IMR-90 (cell line): ENCODE results near the gene DPYSL5. TPM values are rescaled to one million over a fixed set of nuclear protein-coding genes. Genes with fewer than 3 reads are reported as not detected.

ENCODE experiments used
- ATAC-seq: fragments of 200-7000 bp; cut with Tn5 transposase; 2 replicates; pipeline ENCODE4 v1.9.1; 2020; ENCODE audit warnings: low read depth, mild to moderate bottlenecking, moderate library complexity
- BruUV-seq: library from RNA; stranded (reverse); fragments of 400-500 nt; replicated peaks from 2 replicates; lab custom pipeline; 2021; lab: Mats Ljungman, UMichigan
- CTCF ChIA-PET: fragments of 300-600 bp; formaldehyde crosslinking; extraction: SDS; loops from one replicate; lab custom pipeline; 2021; ENCODE audit warnings: antibody characterized with exemption; lab: Yijun Ruan, JAX
- POLR2A ChIA-PET: fragments of 300-600 bp; sonication (Branson Sonifier 250); formaldehyde crosslinking; loops from one replicate; lab custom pipeline; 2022; ENCODE audit warnings: antibody characterized with exemption; ENCODE audit not compliant: unreplicated experiment; lab: Charles Lee
- DNase-seq: peaks from one replicate; pipeline ENCODE4 v3.0.0; 2013
- H2AFZ ChIP-seq: replicated peaks from 2 replicates; pipeline ENCODE3; 2013; ENCODE audit warnings: low read length, mild to moderate bottlenecking; ENCODE audit not compliant: poor library complexity
- H2AK5ac ChIP-seq: 2 replicates; pipeline ENCODE4 v1.6.1; 2013; ENCODE audit warnings: low read depth, low read length, inconsistent platforms
- H2AK9ac ChIP-seq: replicated peaks from 2 replicates; pipeline ENCODE3; 2013; ENCODE audit warnings: mild to moderate bottlenecking, low read depth, low read length, moderate library complexity; ENCODE audit not compliant: poor library complexity
- H2BK120ac ChIP-seq: 2 replicates; pipeline ENCODE4 v1.6.1; 2013; ENCODE audit warnings: low read depth, low read length, inconsistent platforms
- H2BK15ac ChIP-seq: 3 replicates; pipeline ENCODE4 v1.6.1; 2013; ENCODE audit warnings: low read depth, low read length, inconsistent platforms
- H2BK20ac ChIP-seq: 2 replicates; pipeline ENCODE4 v1.6.1; 2013; ENCODE audit warnings: low read depth, mild to moderate bottlenecking, inconsistent platforms, low read length, moderate library complexity
- H2BK5ac ChIP-seq: 2 replicates; pipeline ENCODE4 v1.6.1; 2013; ENCODE audit warnings: mild to moderate bottlenecking, low read depth, low read length, inconsistent platforms; ENCODE audit not compliant: poor library complexity, severe bottlenecking
- H3K14ac ChIP-seq: replicated peaks from 2 replicates; pipeline ENCODE4 v1.6.1; 2013; ENCODE audit warnings: low read depth, low read length, inconsistent platforms
- H3K18ac ChIP-seq: 2 replicates; pipeline ENCODE4 v1.6.1; 2013; ENCODE audit warnings: low read depth, low read length, control low read depth
- H3K23ac ChIP-seq: 2 replicates; pipeline ENCODE4 v1.6.1; 2013; ENCODE audit warnings: low read depth, low read length, inconsistent platforms
- H3K27ac ChIP-seq: 2 replicates; pipeline ENCODE4 v1.5.1; 2013; ENCODE audit warnings: mild to moderate bottlenecking, control low read depth, low read length; ENCODE audit not compliant: insufficient read depth
- H3K27me3 ChIP-seq: 2 replicates; pipeline ENCODE4 v1.6.1; 2013; ENCODE audit warnings: low read length; ENCODE audit not compliant: control insufficient read depth, insufficient read depth
- H3K36me3 ChIP-seq: 2 replicates; pipeline ENCODE4 v1.6.1; 2013; ENCODE audit warnings: low read length, mixed read lengths; ENCODE audit not compliant: control insufficient read depth, insufficient read depth
- H3K4ac ChIP-seq: 2 replicates; pipeline ENCODE4 v1.6.1; 2013; ENCODE audit warnings: low read depth, low read length, inconsistent platforms
- H3K4me1 ChIP-seq: 2 replicates; pipeline ENCODE4 v1.6.1; 2013; ENCODE audit warnings: low read length, mixed read lengths; ENCODE audit not compliant: control insufficient read depth, insufficient read depth
- H3K4me2 ChIP-seq: 2 replicates; pipeline ENCODE4 v1.6.1; 2013; ENCODE audit warnings: low read depth, mild to moderate bottlenecking, control low read depth, low read length, moderate library complexity
- H3K4me3 ChIP-seq: 2 replicates; pipeline ENCODE4 v1.5.1; 2013; ENCODE audit warnings: low read depth, mild to moderate bottlenecking, control low read depth, low read length, moderate library complexity; ENCODE audit not compliant: insufficient read depth
- H3K56ac ChIP-seq: 2 replicates; pipeline ENCODE4 v1.6.1; 2013; ENCODE audit warnings: low read length, inconsistent platforms; ENCODE audit not compliant: insufficient read depth; ENCODE audit errors: extremely low read depth
- H3K79me1 ChIP-seq, 2 experiments: 2 replicates each; pipeline ENCODE4 v1.6.1; 2013; ENCODE audit warnings: low read length in 2 of 2, inconsistent platforms in 1 of 2, low read depth in 1 of 2
- H3K9ac ChIP-seq: 2 replicates; pipeline ENCODE4 v1.6.1; 2013; ENCODE audit warnings: low read depth, low read length, control low read depth
- H3K9me1 ChIP-seq: 2 replicates; pipeline ENCODE4 v1.6.1; 2013; ENCODE audit warnings: low read length, inconsistent platforms; ENCODE audit not compliant: insufficient read depth
- H3K9me3 ChIP-seq: 2 replicates; pipeline ENCODE4 v1.6.1; 2013; ENCODE audit warnings: low read length; ENCODE audit not compliant: control insufficient read depth, insufficient read depth
- H4K20me1 ChIP-seq: 2 replicates; pipeline ENCODE4 v1.6.1; 2013; ENCODE audit warnings: low read length, inconsistent platforms; ENCODE audit not compliant: insufficient read depth
- H4K5ac ChIP-seq: 2 replicates; pipeline ENCODE4 v1.6.1; 2013; ENCODE audit warnings: mild to moderate bottlenecking, low read depth, low read length, control low read depth
- H4K8ac ChIP-seq, 2 experiments: 2 replicates each; pipeline ENCODE4 v1.6.1; 2013; ENCODE audit warnings: low read depth in 2 of 2, low read length in 2 of 2, control low read depth in 1 of 2, inconsistent platforms in 1 of 2
- H4K91ac ChIP-seq: 2 replicates; pipeline ENCODE4 v1.6.1; 2013; ENCODE audit warnings: low read depth, low read length, inconsistent platforms; ENCODE audit not compliant: insufficient read depth
- BHLHE40 ChIP-seq: fragments of 150-350 bp; IDR thresholded peaks from 2 replicates; pipeline ENCODE4 v1.6.1; 2016; ENCODE audit warnings: mild to moderate bottlenecking, low read depth, low read length
- MAZ ChIP-seq: IDR thresholded peaks from 2 replicates; pipeline ENCODE4 v1.6.1; 2012; ENCODE audit warnings: low read depth, mild to moderate bottlenecking, low read length, improper control_type of control experiment, moderate library complexity, borderline replicate concordance
- MXI1 ChIP-seq: IDR thresholded peaks from 2 replicates; pipeline ENCODE4 v1.6.1; 2012; ENCODE audit warnings: low read depth, mild to moderate bottlenecking, low read length, moderate library complexity, borderline replicate concordance
- POLR2A ChIP-seq: IDR thresholded peaks from 2 replicates; pipeline ENCODE4 v1.6.1; 2012; ENCODE audit warnings: mild to moderate bottlenecking, low read depth, low read length
- RFX5 ChIP-seq: IDR thresholded peaks from 2 replicates; pipeline ENCODE4 v1.8.0; 2012; ENCODE audit warnings: low read depth, mild to moderate bottlenecking, low read length, moderate library complexity
- SMC3 ChIP-seq: fragments of 150-350 bp; IDR thresholded peaks from 2 replicates; pipeline ENCODE4 v1.6.1; 2016; ENCODE audit warnings: low read depth, mild to moderate bottlenecking, antibody characterized with exemption, low read length, moderate library complexity
- USF2 ChIP-seq: fragments of 150-350 bp; IDR thresholded peaks from 2 replicates; pipeline ENCODE4 v1.6.1; 2017; ENCODE audit warnings: mild to moderate bottlenecking, antibody characterized with exemption, low read length, low read depth
- WGBS, 2 experiments: methylation state at CpG; one replicate each; pipeline versions ENCODE4 v1.1.5 to v1.1.7; 2013; ENCODE audit warnings: missing lambda C conversion rate in 2 of 2; ENCODE audit not compliant: insufficient read length in 1 of 2; ENCODE audit errors: extremely low coverage in 2 of 2; 5-methylcytosine and 5-hydroxymethylcytosine counted together
- dilution Hi-C: fragments of 300-500 bp; cut with HindIII; formaldehyde crosslinking; loops from one replicate; pipeline ENCODE4 v1.14.3; 2018; ENCODE audit warnings: low sequenced_read_pairs; ENCODE audit not compliant: unreplicated experiment
- in situ Hi-C: fragments of 300-500 bp; cut with MboI; formaldehyde crosslinking; loops from 3 replicates; pipeline ENCODE4 v1.14.3; 2019; ENCODE audit warnings: low sequenced_read_pairs, inconsistent platforms, mixed read lengths
- intact Hi-C: fragments of 100-400 bp; cut with micrococcal nuclease; formaldehyde crosslinking; loops from 2 replicates; pipeline ENCODE4 v1.10.0; 2022
- polyA plus RNA-seq, 3 experiments: library from polyadenylated mRNA; depleted of rRNA; stranded (reverse); fragments of >200 nt; gene quantifications; 2 replicates each; pipeline ENCODE4 v1.2.3, GENCODE V29; 2012; ENCODE audit warnings: low replicate concordance in 1 of 3
- total RNA-seq: library from RNA; depleted of rRNA; stranded (reverse); fragments of >200 nt; gene quantifications from 2 replicates; pipeline ENCODE4 v1.2.3, GENCODE V29; 2012

The DPYSL5 gene
- total and polyA plus RNA-seq, 2 of the 4 experiments (the other 2 are of a cell fraction) = not detected

GRCh38 chr2:26875065-26875634 is 27.2 kb downstream of the DPYSL5 start:
- POLR2A ChIA-PET = no interaction called here
- BruUV-seq = no TSS peak
- no peak overlapping the region for H2AFZ ChIP-seq
- H3K18ac ChIP-seq = no peak overlapping the region
- no peaks in the 10 kb centered on the region for H3K36me3 ChIP-seq
- CTCF ChIA-PET = no interaction called here
- TF ChIP-seq SMC3 = no peak
- TF ChIP-seq USF2 = no peak
- TF ChIP-seq RFX5 = no peak
- TF ChIP-seq MXI1 = no peak
- TF ChIP-seq POLR2A = no peak
- TF ChIP-seq MAZ = no peak
- TF ChIP-seq BHLHE40 = no peak
- ATAC-seq (no peak), DNase-seq (no peak)
- H3K9me1 ChIP-seq = 0 out of 2 replicates have a peak, but pooled peaks cover 6% of the 10 kb centered on the region
- no peak overlapping the region for H3K56ac ChIP-seq
- no peak overlapping the region for H2AK9ac ChIP-seq
- WGBS, 2 experiments = 90% methylated on average over 2 of the region's 4 CpGs; no CpG with 5 or more reads in 1 of the 2 experiments
- no peak overlapping the region for H4K8ac ChIP-seq
- H3K4me3 ChIP-seq = no peak overlapping the region
- H2AK5ac ChIP-seq = no peak overlapping the region
- H3K9ac ChIP-seq = no peak overlapping the region
- H2BK120ac ChIP-seq = no peak overlapping the region
- no peaks in the 10 kb centered on the region for H3K79me1 ChIP-seq
- H3K27me3 ChIP-seq = peaks cover 29% of the 10 kb centered on the region
- H3K14ac ChIP-seq = no peak overlapping the region
- no peak overlapping the region for H4K91ac ChIP-seq
- no peak overlapping the region for H3K4me2 ChIP-seq
- no peak overlapping the region for H3K23ac ChIP-seq
- H4K5ac ChIP-seq = no peak overlapping the region
- intact Hi-C loops = no loop called here
- H3K4me1 ChIP-seq = no peaks in the 10 kb centered on the region
- H3K4ac ChIP-seq = no peak overlapping the region
- no peaks in the 10 kb centered on the region for H4K20me1 ChIP-seq
- H2BK5ac ChIP-seq = no peak overlapping the region
- H3K9me3 ChIP-seq = no peaks in the 10 kb centered on the region
- dilution Hi-C loops = no loop called here
- no peak overlapping the region for H2BK20ac ChIP-seq
- in situ Hi-C loops = no loop called here
- no peak overlapping the region for H3K27ac ChIP-seq
- no peak overlapping the region for H2BK15ac ChIP-seq
